Measurements from ENCODE around the gene ATP10B. TPM values are rescaled to one million over a fixed set of nuclear protein-coding genes. Genes with fewer than 3 reads are reported as not detected.

The ATP10B gene
- total and polyA plus RNA-seq, 2 of the 8 experiments (the other 6 are each of a cell fraction or from before 2014, with no cell fraction given) = 0.06 to 0.11 TPM

DNA sequence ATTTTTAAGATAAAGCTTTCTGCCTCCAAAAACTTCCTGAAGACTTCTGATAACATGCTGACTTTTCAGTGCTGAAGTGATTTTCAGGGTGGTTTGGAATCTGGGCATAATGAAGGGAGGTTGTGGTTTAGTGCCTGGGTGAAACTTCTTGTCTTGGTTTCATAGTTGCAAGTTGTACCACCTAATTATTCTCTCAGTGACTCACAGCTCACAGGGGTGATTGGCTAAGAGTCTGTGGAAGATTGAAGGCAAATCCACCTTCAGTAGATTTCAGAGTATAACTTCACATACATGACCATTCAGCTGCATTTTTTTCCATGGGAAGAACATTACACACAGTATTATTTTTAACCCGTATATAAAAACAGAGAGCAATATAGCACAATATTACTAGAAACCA, 230.5 kb downstream of the ATP10B start:
- TF ChIP-seq CEBPB (IDR thresholded peaks at IDR 0.05; ENCODE audit: low read depth, low read length) = no peak
- no peak for TF ChIP-seq ZNF274 (IDR thresholded peaks at IDR 0.05; ENCODE audit: borderline replicate concordance, extremely low read depth, low read length)
- no peak for TF ChIP-seq YY1 (IDR thresholded peaks at IDR 0.05; ENCODE audit: low read depth, low read length)
- no peak for TF ChIP-seq TAF7 (optimal IDR thresholded peaks at IDR 0.05; ENCODE audit: borderline replicate concordance, low read depth, low read length)
- no peak for TF ChIP-seq POLR2A (IDR thresholded peaks at IDR 0.05; ENCODE audit: control extremely low read depth in 1 of 2, low read depth in 2 of 2, low read length in 2 of 2)
- H3K4ac ChIP-seq (replicated peaks; ENCODE audit: insufficient read length, low read depth, low read length) = no peak overlapping the region
- H4K5ac ChIP-seq (ENCODE audit: insufficient read length, low read depth, low read length) = no peak overlapping the region
- no peak overlapping the region for H4K8ac ChIP-seq (ENCODE audit: extremely low read depth, insufficient read depth, low read length)
- H2AK5ac ChIP-seq (ENCODE audit: low read depth, low read length) = no peak overlapping the region
- H3K14ac ChIP-seq (ENCODE audit: insufficient read length) = no peak overlapping the region
- H2BK15ac ChIP-seq (ENCODE audit: low read length) = no peak overlapping the region
- H2BK5ac ChIP-seq (ENCODE audit: low read depth, low read length) = no peak overlapping the region
- no peaks in the 10 kb centered on the region for H4K20me1 ChIP-seq (replicated peaks in 1 of 2; ENCODE audit: control insufficient read depth in 1 of 2, insufficient read depth in 2 of 2, low read length in 2 of 2)
- no peak overlapping the region for H3K9ac ChIP-seq (replicated peaks in 1 of 4; ENCODE audit: extremely low read depth in 1 of 4, low read depth in 3 of 4, low read length in 3 of 4)
- H2BK20ac ChIP-seq (ENCODE audit: low read length) = no peak overlapping the region
- DNase-seq (ENCODE audit: low read depth in 1 of 2, low spot score in 2 of 2) (no peak), FAIRE-seq (no peak)
- no peak overlapping the region for H3K4me3 ChIP-seq (ENCODE audit: extremely low read depth in 1 of 4, insufficient read depth in 2 of 4, low read depth in 3 of 4, low read length in 4 of 4)
- H3K56ac ChIP-seq (replicated peaks; ENCODE audit: insufficient read length, low read depth, low read length) = no peak overlapping the region
- H2BK12ac ChIP-seq (ENCODE audit: low read depth, low read length) = no peak overlapping the region
- no peak overlapping the region for H3K23ac ChIP-seq (ENCODE audit: insufficient read length)
- POLR2A ChIA-PET (ENCODE audit: partially characterized antibody) = no interaction called here
- H3K27ac ChIP-seq (ENCODE audit: low read depth, low read length) = no peak overlapping the region
- 0 out of 7 replicates have a peak, but pooled peaks cover 0 to 3% (median 0%) of the 10 kb centered on the region in 4 experiments for H3K4me1 ChIP-seq (replicated peaks in 1 of 4; ENCODE audit: control insufficient read depth in 3 of 4, insufficient read depth in 4 of 4, low read length in 3 of 4)
- no peak overlapping the region for H2AFZ ChIP-seq (ENCODE audit: low read length)
- H3K79me1 ChIP-seq (ENCODE audit: low read depth, low read length) = no peaks in the 10 kb centered on the region
- H3K36me3 ChIP-seq (ENCODE audit: control insufficient read depth in 2 of 4, insufficient read depth in 4 of 4, low read length in 3 of 4) = no peaks in the 10 kb centered on the region
- CTCF ChIA-PET (ENCODE audit: partially characterized antibody) = interaction anchor here (1.0 kb wide), 1 partner anchor 28 kb away, joined by 4 read pairs; no protein-coding TSS in a partner anchor
- 83% methylated on average over 1 of the region's 1 CpG; no CpG with 5 or more reads in 1 of the 2 experiments for WGBS, 2 experiments (ENCODE audit: extremely low coverage in 1 of 2, insufficient coverage in 1 of 2, insufficient read length in 1 of 2, insufficient replicate concordance in 2 of 2, low coverage in 1 of 2, low lambda C conversion rate in 2 of 2, missing lambda C conversion rate in 1 of 2)
- no peaks in the 10 kb centered on the region for H3K23me2 ChIP-seq (ENCODE audit: low read depth, low read length)
- no peak overlapping the region for H2BK120ac ChIP-seq (replicated peaks; ENCODE audit: low read depth, low read length)
- no peak overlapping the region for H3K18ac ChIP-seq (ENCODE audit: extremely low read depth, low read length)
- H3K4me2 ChIP-seq (ENCODE audit: insufficient read depth in 1 of 2, low read depth in 2 of 2, low read length in 2 of 2) = no peak overlapping the region
- H3K27me3 ChIP-seq (replicated peaks in 1 of 4; ENCODE audit: control insufficient read depth in 3 of 4, extremely low read depth in 1 of 4, insufficient read depth in 3 of 4, low read length in 3 of 4) = no peaks in the 10 kb centered on the region
- no peaks in the 10 kb centered on the region for H3K9me3 ChIP-seq (ENCODE audit: insufficient read depth in 2 of 2, low read depth in 1 of 2, low read length in 1 of 2)
- no peak overlapping the region for H4K91ac ChIP-seq (replicated peaks; ENCODE audit: insufficient read length, low read length)
- H3K79me2 ChIP-seq (ENCODE audit: control insufficient read depth in 1 of 2, insufficient read depth in 2 of 2, low read length in 2 of 2) = no peaks in the 10 kb centered on the region

Data from H1 (cell line).